Right lobe of liver (tissue), 6 donors: ENCODE results near the gene LGALS9C. TPM values are rescaled to one million over a fixed set of nuclear protein-coding genes. Genes with fewer than 3 reads are reported as not detected.
"Not testable (repeated sequence)": the region's sequence is repeated elsewhere in the genome, so short reads cannot be mapped to it uniquely, and the experiment has no call there.

ENCODE experiments used
- ATAC-seq, 4 donors: fragments of 200-7000 bp; cut with Tn5 transposase; one replicate each; pipeline ENCODE4 v1.9.1; 2020; ENCODE audit warnings: mild to moderate bottlenecking in 4 of 4, moderate library complexity in 4 of 4
- DNase-seq, 3 donors: peaks; one replicate each; pipeline ENCODE4 v3.0.0-alpha.2; 2020
- H3K27ac ChIP-seq, 3 donors: fragments of 200-600 bp; one replicate each; pipeline ENCODE4 v1.8.0; 2022
- H3K27me3 ChIP-seq, 2 donors: fragments of 200-600 bp; one replicate each; pipeline ENCODE4 v1.8.0; 2022
- H3K36me3 ChIP-seq, 4 donors: fragments of 200-600 bp; sonication (generic) in 1 of 4; one replicate each; pipeline versions ENCODE4 v1.5.1 to v1.8.0; 2017 to 2022; ENCODE audit warnings: control low read depth in 1 of 4
- H3K4me1 ChIP-seq, 4 donors: fragments of 200-600 bp; sonication (generic) in 1 of 4; one replicate each; pipeline versions ENCODE4 v1.5.1 to v1.8.0; 2017 to 2022; ENCODE audit warnings: control low read depth in 1 of 4
- H3K4me3 ChIP-seq, 3 donors: fragments of 200-600 bp; one replicate each; pipeline ENCODE4 v1.8.0; 2022
- H3K9me3 ChIP-seq, 4 donors: fragments of 200-600 bp; sonication (generic) in 1 of 4; one replicate each; pipeline versions ENCODE4 v1.5.1 to v1.8.0; 2017 to 2022; ENCODE audit warnings: control low read depth in 1 of 4
- WGBS: methylation state at CpG from one replicate; pipeline ENCODE4 v1.1.6; 2018; ENCODE audit warnings: low coverage, low lambda C conversion rate; ENCODE audit not compliant: insufficient coverage; ENCODE audit errors: missing lambda C conversion rate; 5-methylcytosine and 5-hydroxymethylcytosine counted together
- intact Hi-C, 2 donors: fragments of 100-400 bp; cut with DNase I; formaldehyde crosslinking; loops; one replicate each; pipeline versions ENCODE4 v1.11.2 to v1.14.1; 2022
- total RNA-seq, 6 experiments: library from RNA; depleted of rRNA in 2 of 6; stranded (reverse); fragments of >200 nt in 2 of 6; fragmentation: NEBNext Ultra II Directional in 3 of 6; extraction: Animal tissue kit (Norgen Biotek cat#: 25700) in 3 of 6; gene quantifications; one replicate each; pipeline versions ENCODE4 v1.1.0 to v1.2.4, GENCODE V29; 2016 to 2023
- donor health status: DM: no; HTN: yes; CAD: no.
- donor health status: DM: no; HTN: no; CAD: no.
- donor health status: DM: no; HTN: no; CAD: no.
- donor health status: DM: no; HTN: yes; CAD: no.
- donor health status: DM: no; HTN: yes; CAD: no.

Gene LGALS9C
- total RNA-seq, 6 experiments from 2014 or later: 0.16 to 1.6 (median 0.48) TPM

GRCh38 chr17:18478977-18479595, 2.5 kb downstream of the LGALS9C start:
- H3K27me3 ChIP-seq, H3K4me3 ChIP-seq, H3K36me3 ChIP-seq, H3K9me3 ChIP-seq, H3K4me1 ChIP-seq, intact Hi-C loops: not testable (repeated sequence)
- ATAC-seq (peak; percentile 78 to 82 (median 80)), DNase-seq (peak in 2 of 3 donors; percentile 44 to 72)
- H3K27ac ChIP-seq: peak overlapping the region in 1 of 3 donors; percentile 18
- 24% methylated on average over 3 of the region's 10 CpGs for WGBS

- WGBS: 60% methylated on average over 1 of the region's 3 CpGs
- H3K4me3 ChIP-seq, DNase-seq, H3K27ac ChIP-seq, H3K27me3 ChIP-seq, H3K36me3 ChIP-seq, H3K4me1 ChIP-seq, intact Hi-C loops, H3K9me3 ChIP-seq: not testable (repeated sequence)
- ATAC-seq: peak in 1 of 4 donors; percentile 4
These were observed 5.2 kb downstream of the LGALS9C start for GRCh38 chr17:18481775-18482174.

DNA sequence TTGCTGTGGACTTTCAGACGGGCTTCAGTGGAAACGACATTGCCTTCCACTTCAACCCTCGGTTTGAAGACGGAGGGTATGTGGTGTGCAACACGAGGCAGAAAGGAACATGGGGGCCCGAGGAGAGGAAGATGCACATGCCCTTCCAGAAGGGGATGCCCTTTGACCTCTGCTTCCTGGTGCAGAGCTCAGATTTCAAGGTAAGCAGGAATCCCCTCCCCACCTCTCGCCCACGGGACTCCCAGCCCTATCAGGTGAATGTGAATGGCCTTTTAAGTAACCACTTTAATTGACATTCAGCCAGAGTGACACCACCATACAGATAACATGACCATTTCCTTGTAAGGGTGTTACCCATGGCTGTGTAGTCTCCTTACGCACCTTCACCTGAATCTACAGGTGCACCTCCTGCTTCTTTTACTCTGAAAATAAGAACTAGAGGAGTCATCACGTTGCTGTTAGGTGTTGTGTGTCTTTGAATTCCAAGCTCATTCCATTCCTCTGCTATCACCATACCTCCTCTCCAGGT, 9.4 kb downstream of the LGALS9C start:
- H3K36me3 ChIP-seq, H3K9me3 ChIP-seq, H3K27ac ChIP-seq, H3K4me1 ChIP-seq, intact Hi-C loops, H3K27me3 ChIP-seq, H3K4me3 ChIP-seq, DNase-seq, ATAC-seq: not testable (repeated sequence)
- WGBS: no CpG with 5 or more reads among the region's 10 CpGs

- H3K4me1 ChIP-seq, H3K4me3 ChIP-seq, H3K27me3 ChIP-seq, H3K9me3 ChIP-seq, DNase-seq, H3K27ac ChIP-seq, H3K36me3 ChIP-seq, intact Hi-C loops: not testable (repeated sequence)
- peak in 1 of 4 donors; percentile 10 for ATAC-seq
- 67% methylated on average over 3 of the region's 10 CpGs for WGBS
These were observed 11.0 kb downstream of the LGALS9C start for GRCh38 chr17:18487633-18488032.

DNA sequence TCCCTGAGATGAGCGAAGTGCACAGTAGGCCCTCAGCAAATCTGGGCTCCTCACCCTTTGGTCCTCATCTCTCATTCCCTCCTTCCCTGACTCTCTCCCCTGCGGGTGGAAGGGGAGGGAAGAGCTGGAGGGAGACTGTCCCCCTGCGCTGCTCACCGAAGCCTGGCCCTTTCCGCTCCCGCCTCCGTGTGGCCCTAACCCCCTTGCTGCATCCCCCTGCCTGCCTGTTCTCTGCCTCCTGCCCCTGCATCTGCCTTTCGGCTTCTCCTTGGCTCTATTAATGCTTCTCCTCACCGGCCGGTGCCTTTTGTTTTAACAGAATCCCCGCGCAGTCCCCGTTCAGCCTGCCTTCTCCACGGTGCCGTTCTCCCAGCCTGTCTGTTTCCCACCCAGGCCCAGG, 12.0 kb downstream of the LGALS9C start:
- ATAC-seq, H3K4me1 ChIP-seq, intact Hi-C loops, H3K27me3 ChIP-seq, H3K4me3 ChIP-seq, H3K27ac ChIP-seq, DNase-seq, H3K9me3 ChIP-seq, H3K36me3 ChIP-seq: not testable (repeated sequence)
- WGBS: 100% methylated on average over 1 of the region's 15 CpGs

- H3K36me3 ChIP-seq, H3K27me3 ChIP-seq, H3K27ac ChIP-seq, DNase-seq, ATAC-seq, H3K4me3 ChIP-seq, H3K4me1 ChIP-seq, H3K9me3 ChIP-seq, intact Hi-C loops: not testable (repeated sequence)
- WGBS: no CpG with 5 or more reads among the region's 7 CpGs
These were observed 13.4 kb downstream of the LGALS9C start for GRCh38 chr17:18490016-18490415.

GRCh38 chr17:18492712-18493480, 16.3 kb downstream of the LGALS9C start:
- H3K27ac ChIP-seq, H3K27me3 ChIP-seq, DNase-seq, H3K4me1 ChIP-seq, H3K36me3 ChIP-seq, H3K4me3 ChIP-seq, intact Hi-C loops, ATAC-seq, H3K9me3 ChIP-seq: not testable (repeated sequence)
- WGBS: 55% methylated on average over 2 of the region's 23 CpGs

DNA sequence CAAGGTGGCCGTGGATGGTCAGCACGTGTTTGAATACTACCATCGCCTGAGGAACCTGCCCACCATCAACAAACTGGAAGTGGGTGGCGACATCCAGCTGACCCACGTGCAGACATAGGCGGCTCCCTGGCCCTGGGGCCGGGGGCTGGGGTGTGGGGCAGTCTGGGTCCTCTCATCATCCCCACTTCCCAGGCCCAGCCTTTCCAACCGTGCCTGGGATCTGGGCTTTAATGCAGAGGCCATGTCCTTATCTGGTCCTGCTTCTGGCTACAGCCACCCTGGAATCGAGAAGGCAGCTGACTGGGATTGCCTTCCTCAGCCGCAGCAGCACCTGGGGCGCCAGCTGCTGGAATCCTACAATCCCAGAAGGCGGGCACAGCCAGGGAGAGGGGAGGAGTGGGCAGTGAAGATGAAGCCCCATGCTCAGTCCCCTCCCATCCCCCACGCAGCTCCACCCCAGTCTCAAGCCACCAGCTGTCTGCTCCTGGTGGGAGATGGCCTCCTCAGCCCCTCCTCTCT, 17.7 kb downstream of the LGALS9C start:
- WGBS: 60% methylated on average over 1 of the region's 13 CpGs
- H3K27ac ChIP-seq, ATAC-seq, H3K4me1 ChIP-seq, H3K4me3 ChIP-seq, H3K36me3 ChIP-seq, H3K27me3 ChIP-seq, H3K9me3 ChIP-seq, intact Hi-C loops, DNase-seq: not testable (repeated sequence)
